Thyroid gland (tissue), 4 donors: ENCODE results near the gene HOXB1.

Experiments used
- POLR2A ChIP-seq, 2 donors: fragments of 450-650 bp; IDR thresholded peaks; one replicate each; pipeline ENCODE4 v1.6.1; 2017; ENCODE audit warnings: antibody characterized with exemption in 2 of 2, mild to moderate bottlenecking in 2 of 2, moderate library complexity in 1 of 2
- TF ChIP-seq, protein P1 (sequence below), 6 experiments: fragments of 200-600 bp in 3 of 6; fragments of 450-650 bp in 3 of 6; sonication (generic) in 3 of 6; IDR thresholded peaks; one replicate each; pipeline ENCODE4 v1.5.1; 2016 to 2019; ENCODE audit warnings: antibody characterized with exemption in 6 of 6, mild to moderate bottlenecking in 2 of 6, inconsistent platforms in 1 of 6, moderate library complexity in 1 of 6

DNA sequence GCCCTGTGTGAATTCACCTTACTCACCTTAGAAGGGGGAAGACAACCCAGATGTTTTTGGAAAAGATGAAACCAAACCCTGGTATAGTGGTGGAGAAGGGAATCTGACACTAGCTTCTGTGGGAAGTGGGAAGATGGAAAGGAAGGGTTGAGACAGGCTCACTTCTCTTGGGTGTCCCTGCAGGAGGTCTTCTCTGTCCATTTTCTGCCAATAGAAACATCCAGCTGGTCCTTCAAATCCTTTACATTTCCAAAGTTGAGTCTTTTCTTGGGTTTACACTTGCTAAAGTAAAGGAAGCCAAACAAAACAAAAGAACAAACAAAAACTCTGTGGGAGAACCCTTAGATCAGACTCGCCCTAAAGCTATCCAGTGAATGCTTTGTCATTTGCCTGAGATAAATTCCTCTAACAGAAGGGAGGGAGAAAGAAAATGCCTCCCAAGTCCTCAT, 10.2 kb downstream of the HOXB1 start:
- TF ChIP-seq, protein P1, sequence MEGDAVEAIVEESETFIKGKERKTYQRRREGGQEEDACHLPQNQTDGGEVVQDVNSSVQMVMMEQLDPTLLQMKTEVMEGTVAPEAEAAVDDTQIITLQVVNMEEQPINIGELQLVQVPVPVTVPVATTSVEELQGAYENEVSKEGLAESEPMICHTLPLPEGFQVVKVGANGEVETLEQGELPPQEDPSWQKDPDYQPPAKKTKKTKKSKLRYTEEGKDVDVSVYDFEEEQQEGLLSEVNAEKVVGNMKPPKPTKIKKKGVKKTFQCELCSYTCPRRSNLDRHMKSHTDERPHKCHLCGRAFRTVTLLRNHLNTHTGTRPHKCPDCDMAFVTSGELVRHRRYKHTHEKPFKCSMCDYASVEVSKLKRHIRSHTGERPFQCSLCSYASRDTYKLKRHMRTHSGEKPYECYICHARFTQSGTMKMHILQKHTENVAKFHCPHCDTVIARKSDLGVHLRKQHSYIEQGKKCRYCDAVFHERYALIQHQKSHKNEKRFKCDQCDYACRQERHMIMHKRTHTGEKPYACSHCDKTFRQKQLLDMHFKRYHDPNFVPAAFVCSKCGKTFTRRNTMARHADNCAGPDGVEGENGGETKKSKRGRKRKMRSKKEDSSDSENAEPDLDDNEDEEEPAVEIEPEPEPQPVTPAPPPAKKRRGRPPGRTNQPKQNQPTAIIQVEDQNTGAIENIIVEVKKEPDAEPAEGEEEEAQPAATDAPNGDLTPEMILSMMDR (IDR thresholded peaks at IDR 0.05) = no peak
- no peak for TF ChIP-seq POLR2A (IDR thresholded peaks at IDR 0.05)
